Measurements from ENCODE around the gene ARIH1. TPM values are rescaled to one million over a fixed set of nuclear protein-coding genes. Genes with fewer than 3 reads are reported as not detected.

ARIH1 gene
- total and polyA plus RNA-seq, 2 donors (not counting 3 experiments of a cell fraction or from before 2014, with no cell fraction given): 25.1 to 144 TPM

GRCh38 chr15:72488558-72488957 is 14.4 kb downstream of the ARIH1 start:
- Histone ChIP-seq H3K4me3 (replicated peaks in 1 of 3; ENCODE audit: insufficient read depth in 1 of 3, low read depth in 1 of 3, low read length in 3 of 3) (no peak overlapping the region), H2AFZ (ENCODE audit: low read depth, low read length) (no peak overlapping the region), H3K27me3 (ENCODE audit: control insufficient read depth in 2 of 2, insufficient read depth in 2 of 2, low read length in 2 of 2) (no peaks in the 10 kb centered on the region), H3K9me1 (replicated peaks; ENCODE audit: control insufficient read depth, extremely low read depth, insufficient read depth, low read length) (no peaks in the 10 kb centered on the region), H3K27ac (ENCODE audit: insufficient read depth, low read depth, low read length) (no peak overlapping the region), H3K36me3 (ENCODE audit: control insufficient read depth in 2 of 2, extremely low read depth in 1 of 2, insufficient read depth in 2 of 2, low read length in 2 of 2) (no peaks in the 10 kb centered on the region), H3K4me2 (ENCODE audit: insufficient read depth, low read length) (no peak overlapping the region), H3K9ac (replicated peaks; ENCODE audit: extremely low read depth, insufficient read depth, low read length) (no peak overlapping the region), H4K20me1 (replicated peaks; ENCODE audit: control insufficient read depth, extremely low read depth, insufficient read depth, low read length) (peaks cover 46% of the 10 kb centered on the region), H3K79me2 (ENCODE audit: control insufficient read depth, insufficient read depth, low read length) (peaks cover 98% of the 10 kb centered on the region), H3K4me1 (ENCODE audit: control insufficient read depth, extremely low read depth, insufficient read depth, low read length) (peaks cover 7% of the 10 kb centered on the region), H3K9me3 (replicated peaks; ENCODE audit: control insufficient read depth, insufficient read depth, low read length) (no peaks in the 10 kb centered on the region)
- no TSS peak for BruUV-seq (replicated peaks)
- intact Hi-C loops (cut with micrococcal nuclease) (no loop called here), dilution Hi-C loops (cut with MboI; ENCODE audit: extremely low pct_ligation_motif_present, low sequenced_read_pairs) (no loop called here)
- ChIA-PET POLR2A (no interaction called here), CTCF (interaction anchor here (2.6 kb wide), 1 partner anchor 111 kb away, joined by 5 read pairs; no protein-coding TSS in a partner anchor)
- FAIRE-seq: no peak
- no peak for DNase-seq (ENCODE audit: low read depth, low spot score)
- TF ChIP-seq JUN (IDR thresholded peaks at IDR 0.05; ENCODE audit: borderline replicate concordance, insufficient read depth, insufficient read length, low read depth) (no peak), POLR2AphosphoS5 (IDR thresholded peaks at IDR 0.05; ENCODE audit: insufficient read depth, low read depth, low read length) (no peak), GATA2 (IDR thresholded peaks at IDR 0.05; ENCODE audit: insufficient read depth, insufficient read length, low read depth, low read length) (no peak), POLR2A (IDR thresholded peaks at IDR 0.05; ENCODE audit: low read depth, low read length) (no peak), FOS (IDR thresholded peaks at IDR 0.05; ENCODE audit: borderline replicate concordance, insufficient read depth, low read length) (no peak), MYC (IDR thresholded peaks at IDR 0.05; ENCODE audit: low read depth, low read length) (no peak), EZH2 (IDR thresholded peaks at IDR 0.05; ENCODE audit: borderline replicate concordance, low read depth, low read length, severe bottlenecking) (no peak)
- TF ChIP-seq, protein P1, sequence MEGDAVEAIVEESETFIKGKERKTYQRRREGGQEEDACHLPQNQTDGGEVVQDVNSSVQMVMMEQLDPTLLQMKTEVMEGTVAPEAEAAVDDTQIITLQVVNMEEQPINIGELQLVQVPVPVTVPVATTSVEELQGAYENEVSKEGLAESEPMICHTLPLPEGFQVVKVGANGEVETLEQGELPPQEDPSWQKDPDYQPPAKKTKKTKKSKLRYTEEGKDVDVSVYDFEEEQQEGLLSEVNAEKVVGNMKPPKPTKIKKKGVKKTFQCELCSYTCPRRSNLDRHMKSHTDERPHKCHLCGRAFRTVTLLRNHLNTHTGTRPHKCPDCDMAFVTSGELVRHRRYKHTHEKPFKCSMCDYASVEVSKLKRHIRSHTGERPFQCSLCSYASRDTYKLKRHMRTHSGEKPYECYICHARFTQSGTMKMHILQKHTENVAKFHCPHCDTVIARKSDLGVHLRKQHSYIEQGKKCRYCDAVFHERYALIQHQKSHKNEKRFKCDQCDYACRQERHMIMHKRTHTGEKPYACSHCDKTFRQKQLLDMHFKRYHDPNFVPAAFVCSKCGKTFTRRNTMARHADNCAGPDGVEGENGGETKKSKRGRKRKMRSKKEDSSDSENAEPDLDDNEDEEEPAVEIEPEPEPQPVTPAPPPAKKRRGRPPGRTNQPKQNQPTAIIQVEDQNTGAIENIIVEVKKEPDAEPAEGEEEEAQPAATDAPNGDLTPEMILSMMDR (IDR thresholded peaks at IDR 0.05; ENCODE audit: extremely low read depth in 1 of 2, insufficient read depth in 1 of 2, low read depth in 1 of 2, low read length in 2 of 2): no peak
- TF ChIP-seq, protein P2, sequence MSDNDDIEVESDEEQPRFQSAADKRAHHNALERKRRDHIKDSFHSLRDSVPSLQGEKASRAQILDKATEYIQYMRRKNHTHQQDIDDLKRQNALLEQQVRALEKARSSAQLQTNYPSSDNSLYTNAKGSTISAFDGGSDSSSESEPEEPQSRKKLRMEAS (IDR thresholded peaks at IDR 0.05; ENCODE audit: insufficient read depth, insufficient read length): no peak

All from endothelial cell of umbilical vein (primary cell).